Stimulated activated CD4-positive, alpha-beta T cell treated with anti-CD3 and anti-CD28 coated beads, Interleukin-4, amount 100 ng/mL, for 48 hours (primary cell): ENCODE results near the gene ERG28.
"Not testable (repeated sequence)": the region's sequence is repeated elsewhere in the genome, so short reads cannot be mapped to it uniquely, and the experiment has no call there.

Experiments used
- DNase-seq, 2 donors: peaks; one replicate each; pipeline ENCODE4 v3.0.0-alpha.2; 2020; ENCODE audit warnings: low read depth in 2 of 2

Gene ERG28, protein sequence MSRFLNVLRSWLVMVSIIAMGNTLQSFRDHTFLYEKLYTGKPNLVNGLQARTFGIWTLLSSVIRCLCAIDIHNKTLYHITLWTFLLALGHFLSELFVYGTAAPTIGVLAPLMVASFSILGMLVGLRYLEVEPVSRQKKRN

DNA sequence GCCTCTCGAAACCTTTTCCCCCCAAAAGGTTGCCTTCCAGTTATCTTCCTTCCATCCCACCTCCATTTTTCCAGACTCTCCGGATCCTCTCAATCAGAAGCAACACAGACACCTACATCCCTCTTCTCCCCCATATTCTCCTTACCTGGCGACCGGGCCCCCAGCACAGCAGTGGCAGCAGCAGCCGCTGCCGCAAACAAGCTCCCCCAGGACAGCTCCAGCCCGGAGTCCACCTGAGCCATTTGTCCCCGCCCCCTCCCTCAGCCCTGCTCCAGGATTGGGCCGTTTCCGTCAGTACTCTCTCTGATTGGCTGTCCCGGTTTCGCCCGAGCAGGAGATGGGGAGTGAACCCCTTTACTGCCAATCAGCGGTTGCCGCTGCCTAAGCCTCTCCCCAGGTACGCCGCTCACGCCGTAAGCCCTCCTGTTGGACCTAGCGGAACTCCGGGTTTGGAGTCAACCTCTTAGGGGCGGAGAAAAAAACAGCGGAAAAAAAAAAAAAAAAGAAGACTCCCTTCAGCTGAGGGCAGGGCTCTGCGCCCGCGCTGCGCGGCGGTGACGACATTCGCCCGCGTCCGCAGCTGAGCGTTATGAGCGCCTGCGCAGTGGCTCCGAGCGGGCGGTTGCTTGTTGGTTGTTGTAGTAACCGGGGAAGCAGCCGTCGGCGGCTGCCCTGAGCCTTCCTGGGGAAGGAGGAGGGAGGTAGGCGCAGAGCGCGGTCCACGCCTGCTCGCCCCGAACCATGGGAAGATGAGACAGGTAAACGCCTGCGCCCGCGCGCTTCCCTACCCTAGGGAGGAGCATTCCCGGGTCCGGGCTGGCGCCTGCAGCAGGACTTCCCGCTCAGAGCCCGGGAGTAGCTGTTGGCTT, at the start of gene ERG28, which contains the start of gene TTLL5:
TSS of gene ERG28 (minus strand) at position 247 of the 869 bp plus-strand sequence. CDS start 3,374 bp downstream, outside the sequence.
TSS of gene TTLL5 (plus strand) at position 617 of the 869 bp plus-strand sequence. CDS start 1,904 bp downstream, outside the sequence.
- peak; percentile 90 to 94 for DNase-seq

- DNase-seq, result peak; percentile 42 to 47
Measured at GRCh38 chr14:75709207-75709812, 48.6 kb upstream of the ERG28 start.

- DNase-seq, result no peak
Measured at GRCh38 chr14:75705014-75705413, 44.3 kb upstream of the ERG28 start.

GRCh38 chr14:75703467-75703866, 42.8 kb upstream of the ERG28 start:
- DNase-seq, result no peak

DNA sequence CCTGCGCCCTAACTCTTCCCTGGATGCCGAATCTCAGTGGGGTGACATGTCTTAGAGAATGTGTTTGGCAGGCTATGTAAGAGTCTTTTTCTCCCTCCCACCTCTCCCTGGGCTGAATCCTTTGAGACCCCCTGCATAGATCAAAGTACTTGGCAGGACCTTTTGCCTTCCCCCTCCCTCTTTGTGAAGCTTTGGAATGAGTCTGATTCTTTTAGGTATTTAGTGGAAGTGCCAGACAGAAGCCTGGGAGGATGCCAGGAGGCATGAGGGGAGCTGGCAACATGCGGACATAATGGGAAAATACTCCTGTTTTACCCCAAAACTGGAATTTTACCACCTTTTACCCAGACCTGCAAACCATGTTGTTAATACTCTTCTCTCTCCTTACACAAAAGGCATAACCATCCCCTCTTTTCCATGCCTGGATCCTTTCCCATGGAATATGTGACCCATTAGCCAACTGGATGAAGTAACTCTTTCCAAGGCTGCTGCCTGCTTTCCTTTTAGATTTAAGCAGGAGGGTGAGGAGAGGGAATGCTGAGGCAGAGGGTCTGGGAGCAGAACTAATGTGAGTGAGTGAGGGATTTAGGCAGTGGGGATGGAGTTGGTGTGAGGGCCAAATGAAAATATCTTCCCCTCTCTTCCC, 42.1 kb upstream of the ERG28 start:
- no peak for DNase-seq

DNA sequence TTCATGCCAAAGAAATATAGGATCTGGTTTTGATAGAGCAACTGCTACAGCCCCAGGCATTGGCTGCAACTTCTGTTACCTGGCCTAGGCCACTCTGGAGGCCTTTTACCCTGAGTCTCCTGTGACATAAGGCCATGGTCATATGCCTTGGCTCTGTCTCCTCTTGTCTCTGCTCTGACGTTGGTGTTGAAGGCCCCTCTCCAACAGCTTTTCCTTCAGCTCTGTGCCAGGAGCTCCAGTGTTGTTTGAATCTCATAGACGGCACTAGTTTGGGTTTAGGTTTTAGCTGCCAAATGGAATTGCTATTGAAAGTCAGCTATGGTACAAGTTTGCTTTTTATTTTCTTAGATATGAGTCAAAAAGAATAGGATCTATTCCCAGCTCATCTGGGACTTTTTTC, 41.4 kb upstream of the ERG28 start:
- DNase-seq, result no peak

DNA sequence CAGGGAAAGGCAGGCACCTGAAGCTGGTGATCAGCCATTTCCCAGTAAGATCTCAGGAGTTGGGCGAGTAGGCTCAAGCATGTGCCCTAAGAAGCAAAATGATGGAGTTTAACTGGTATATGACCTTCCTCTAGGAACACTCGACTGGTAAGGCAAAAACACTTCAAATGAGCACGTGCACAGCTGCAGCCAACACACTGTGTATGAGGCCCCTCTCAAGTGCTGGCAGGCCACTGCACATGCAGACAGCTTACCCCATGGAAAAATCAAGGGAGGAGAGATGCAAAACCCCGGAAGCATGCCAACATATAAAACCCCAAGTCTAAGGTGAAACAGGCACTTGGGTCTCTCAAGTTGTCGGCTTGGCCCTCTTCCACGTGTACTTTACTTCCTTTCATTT, 39.6 kb upstream of the ERG28 start:
- no peak for DNase-seq

- DNase-seq, result no peak
Measured at GRCh38 chr14:75699331-75699730, 38.7 kb upstream of the ERG28 start.

DNA sequence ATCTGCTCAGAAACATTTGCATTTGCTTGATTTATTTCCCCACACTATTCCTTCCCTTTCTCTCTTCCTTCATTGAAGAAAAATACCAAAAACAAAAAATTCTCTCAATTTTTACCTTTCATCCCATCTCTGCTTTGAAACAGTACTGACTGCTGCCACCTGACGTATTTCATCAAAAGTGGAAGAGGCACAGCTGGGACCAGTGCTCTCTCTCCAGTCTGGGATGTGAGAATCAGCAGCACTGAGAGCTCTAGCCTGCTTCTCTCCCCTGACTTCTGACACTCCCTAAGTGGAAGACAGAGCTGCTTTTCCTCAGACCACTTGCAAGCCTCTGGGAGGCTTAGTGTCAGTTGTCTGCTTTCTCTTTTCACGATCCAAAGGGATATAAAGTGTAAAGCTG, 37.2 kb upstream of the ERG28 start:
- DNase-seq, result no peak

- DNase-seq, result no peak
Measured at GRCh38 chr14:75697386-75697785, 36.7 kb upstream of the ERG28 start.

- DNase-seq, result not testable (repeated sequence)
Measured at GRCh38 chr14:75695025-75695424, 34.3 kb upstream of the ERG28 start.

DNA sequence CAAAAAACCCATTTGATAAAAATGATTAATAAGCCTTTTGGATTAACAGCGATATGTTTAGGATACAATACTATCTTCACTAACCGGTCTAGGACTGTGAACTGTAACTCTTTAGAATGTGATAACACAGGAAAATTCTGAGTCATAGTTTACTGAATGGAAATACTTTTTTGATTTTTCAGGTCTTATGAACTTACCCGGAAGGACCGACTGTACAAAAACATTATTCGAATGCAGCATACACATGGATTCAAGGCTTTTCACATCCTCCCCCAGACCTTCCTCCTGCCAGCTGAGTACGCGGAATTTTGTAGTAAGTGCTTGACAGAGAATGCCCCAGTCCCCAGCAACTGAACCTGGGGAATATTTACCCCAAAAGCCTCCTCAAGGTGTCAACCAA, 29.3 kb upstream of the ERG28 start:
- DNase-seq, result no peak

- DNase-seq, result no peak
Measured at GRCh38 chr14:75689012-75689411, 28.3 kb upstream of the ERG28 start.

- no peak for DNase-seq
Measured at GRCh38 chr14:75685910-75686309, 25.2 kb upstream of the ERG28 start.

- no peak for DNase-seq
Measured at GRCh38 chr14:75675265-75675960, 14.7 kb upstream of the ERG28 start.

DNA sequence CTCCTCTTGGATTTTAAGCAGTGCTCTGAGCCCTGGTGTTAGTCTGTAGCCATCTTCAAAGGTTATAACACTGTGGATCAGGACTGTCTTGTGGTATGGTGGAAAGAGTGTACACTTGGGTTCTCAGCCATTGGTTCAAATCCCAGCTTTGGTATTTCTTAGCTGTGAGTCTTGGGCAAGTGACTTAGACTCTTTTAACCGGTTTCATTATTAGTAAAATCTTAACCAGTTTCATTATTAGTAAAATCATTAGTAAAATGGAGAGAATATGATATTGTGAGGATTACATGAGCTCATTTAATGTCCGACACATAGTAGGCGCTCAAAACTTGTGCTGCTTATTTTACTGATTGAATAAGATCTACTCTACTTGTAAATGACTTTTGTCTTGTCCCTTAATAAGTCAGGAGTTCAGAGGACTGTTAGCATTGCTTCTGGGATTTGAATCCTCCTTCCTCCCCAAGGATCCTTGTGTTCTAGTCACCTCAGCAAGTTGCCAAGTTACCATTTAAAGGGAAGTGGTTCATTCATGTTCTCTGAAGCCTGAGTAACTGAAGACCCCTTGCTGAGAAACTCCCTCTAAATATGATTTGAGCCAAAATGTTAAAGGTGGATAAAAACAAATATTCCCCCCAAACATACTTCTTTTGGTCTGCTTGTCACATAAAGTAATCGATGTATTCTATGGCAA, 12.8 kb upstream of the ERG28 start:
- no peak for DNase-seq

DNA sequence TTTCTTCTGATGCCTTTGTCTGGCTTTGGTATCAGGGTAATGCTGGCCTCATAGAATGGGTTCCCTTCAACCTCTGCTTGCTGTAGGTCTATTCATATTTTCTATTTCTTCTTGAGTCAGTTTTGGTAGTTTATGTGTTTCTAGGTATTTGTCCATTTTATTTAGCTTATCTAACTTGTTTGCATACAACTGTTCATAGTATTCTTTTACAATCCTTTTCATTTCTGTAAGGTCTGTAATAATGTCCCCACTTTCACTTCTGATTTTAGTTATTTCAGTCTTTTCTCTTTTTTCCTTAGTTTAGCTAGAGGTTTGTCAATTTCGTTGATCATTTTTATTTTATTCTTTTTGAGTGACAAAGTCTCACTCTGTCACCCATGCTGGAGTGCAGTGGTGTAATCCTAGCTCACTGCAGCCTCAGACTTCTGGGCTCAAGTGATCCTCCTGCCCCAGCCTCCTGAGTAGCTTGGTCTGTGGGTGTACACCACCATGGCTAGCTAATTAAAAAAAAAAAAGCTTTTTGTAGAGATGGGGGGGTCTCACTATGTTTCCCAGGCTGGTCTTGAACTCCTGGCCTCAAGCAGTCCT, 12.0 kb upstream of the ERG28 start:
- DNase-seq, result no peak

DNA sequence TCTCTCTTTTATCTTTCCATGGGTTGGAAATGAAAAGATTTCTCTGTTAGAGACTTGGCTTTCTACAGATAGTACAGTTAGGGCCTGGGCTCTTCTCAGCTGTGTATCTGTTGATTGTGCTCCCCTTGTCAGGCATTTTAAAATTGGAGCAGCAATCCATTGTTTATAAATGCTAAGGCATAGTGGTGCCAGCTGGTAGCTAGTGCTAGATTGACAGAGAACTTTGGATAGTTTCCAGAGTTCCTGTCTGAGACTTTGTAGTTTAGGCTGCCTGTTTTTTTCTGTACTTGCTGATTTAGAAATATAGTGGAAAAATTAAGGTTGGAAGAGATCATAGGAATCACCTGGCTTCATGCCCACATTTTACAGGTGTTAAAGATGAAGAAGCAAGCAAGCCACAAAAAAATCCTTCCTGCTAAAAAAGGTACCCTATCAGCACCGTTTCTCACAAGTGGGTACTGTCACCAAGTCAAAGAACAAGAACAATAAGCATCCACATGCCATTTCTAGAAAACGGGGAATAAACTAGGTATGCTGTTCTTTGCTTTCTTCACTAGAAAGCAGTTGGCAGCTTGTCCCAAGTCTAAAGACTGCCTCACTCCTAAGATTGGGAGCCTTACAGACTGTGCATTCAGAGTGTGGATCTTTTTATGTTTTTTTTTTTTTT, 6.6 kb upstream of the ERG28 start:
- DNase-seq, result no peak

- DNase-seq, result no peak
Measured at GRCh38 chr14:75662966-75663365, 2.3 kb upstream of the ERG28 start.

- DNase-seq, result no peak
Measured at GRCh38 chr14:75661499-75661814, 781 bp upstream of the ERG28 start.
